CD4-positive, alpha-beta T cell (primary cell): ENCODE measurements around the gene CPNE7. TPM values are rescaled to one million over a fixed set of nuclear protein-coding genes. Genes with fewer than 3 reads are reported as not detected.

Experiments used
- ATAC-seq: fragments of 200-7000 bp; cut with Tn5 transposase; one replicate; pipeline ENCODE4 v1.10.0; 2022; ENCODE audit warnings: mild to moderate bottlenecking; ENCODE audit not compliant: poor library complexity
- CTCF ChIA-PET: fragments of 350-600 bp; sonication (Branson Sonifier 250); formaldehyde crosslinking; loops from one replicate; lab custom pipeline; 2021; ENCODE audit warnings: antibody characterized with exemption, inconsistent platforms; lab: Charles Lee
- POLR2A ChIA-PET: fragments of 350-600 bp; sonication (Branson Sonifier 250); formaldehyde crosslinking; loops from one replicate; lab custom pipeline; 2021; ENCODE audit warnings: antibody characterized with exemption, inconsistent platforms; lab: Charles Lee
- DNase-seq, 14 experiments: peaks; one replicate each; pipeline ENCODE4 v3.0.0-alpha.2; 2013 to 2020; ENCODE audit warnings: mixed read lengths in 2 of 14
- H3K27ac ChIP-seq, 2 donors: one replicate each; pipeline versions ENCODE4 v1.5.1 to v1.7.0; 2013; ENCODE audit warnings: low read length in 2 of 2, low read depth in 1 of 2, mild to moderate bottlenecking in 1 of 2
- H3K27me3 ChIP-seq, 2 experiments: 1 replicate in 1 of 2; 2 replicates in 1 of 2; pipeline versions ENCODE4 v1.6.1 to v1.7.0; 2013; ENCODE audit warnings: low read length in 2 of 2, control low read depth in 1 of 2, mild to moderate bottlenecking in 1 of 2, moderate library complexity in 1 of 2; ENCODE audit not compliant: insufficient read depth in 2 of 2, control insufficient read depth in 1 of 2
- H3K36me3 ChIP-seq: one replicate; pipeline ENCODE4 v1.6.1; 2013; ENCODE audit warnings: low read length, control low read depth; ENCODE audit not compliant: insufficient read depth
- H3K4me1 ChIP-seq: one replicate; pipeline ENCODE4 v1.6.1; 2013; ENCODE audit warnings: low read length, control low read depth; ENCODE audit not compliant: insufficient read depth
- H3K4me3 ChIP-seq: one replicate; pipeline ENCODE4 v1.5.1; 2013; ENCODE audit warnings: mild to moderate bottlenecking, low read length, moderate library complexity
- H3K9me3 ChIP-seq, 2 experiments: 1 replicate in 1 of 2; 2 replicates in 1 of 2; pipeline versions ENCODE4 v1.6.1 to v1.7.0; 2013; ENCODE audit warnings: low read length in 2 of 2, mild to moderate bottlenecking in 2 of 2, control low read depth in 1 of 2, moderate library complexity in 1 of 2; ENCODE audit not compliant: control insufficient read depth in 1 of 2, insufficient read depth in 1 of 2
- H3K27ac Mint-ChIP-seq: one replicate; pipeline ENCODE4 v1.8.0; 2020; ENCODE audit warnings: mixed read lengths
- H3K27me3 Mint-ChIP-seq: one replicate; pipeline ENCODE4 v1.8.0; 2021; ENCODE audit warnings: mixed read lengths
- H3K36me3 Mint-ChIP-seq: one replicate; pipeline ENCODE4 v1.8.0; 2021; ENCODE audit warnings: low read depth, mixed read lengths
- H3K4me1 Mint-ChIP-seq: one replicate; pipeline ENCODE4 v1.8.0; 2021; ENCODE audit warnings: low read depth, mixed read lengths
- H3K4me3 Mint-ChIP-seq: one replicate; pipeline ENCODE4 v1.8.0; 2020; ENCODE audit warnings: mild to moderate bottlenecking, mixed read lengths
- H3K9me3 Mint-ChIP-seq: one replicate; pipeline ENCODE4 v1.8.0; 2020; ENCODE audit warnings: mixed read lengths
- intact Hi-C, 2 experiments: fragments of 100-400 bp; cut with DNase I in 1 of 2; cut with micrococcal nuclease in 1 of 2; formaldehyde crosslinking; loops; one replicate each; pipeline versions ENCODE4 v1.15.1 to v1.9.0; 2023 to 2025; cut with DNase I, micrococcal nuclease
- total RNA-seq, 174 experiments: library from RNA in 2 of 174; stranded (reverse) in 2 of 174; gene quantifications; one replicate each; pipeline ENCODE4 v1.2.3 and lab custom pipeline; 2021 to 2026
- TF ChIP-seq, protein P1 (sequence below): fragments of 200-600 bp; IDR thresholded peaks from one replicate; pipeline ENCODE4 v1.8.0; 2022; ENCODE audit warnings: antibody characterized with exemption, mild to moderate bottlenecking

The CPNE7 gene
- total RNA-seq, 2 experiments from 2014 or later = 1.0 to 1.3 TPM

DNA sequence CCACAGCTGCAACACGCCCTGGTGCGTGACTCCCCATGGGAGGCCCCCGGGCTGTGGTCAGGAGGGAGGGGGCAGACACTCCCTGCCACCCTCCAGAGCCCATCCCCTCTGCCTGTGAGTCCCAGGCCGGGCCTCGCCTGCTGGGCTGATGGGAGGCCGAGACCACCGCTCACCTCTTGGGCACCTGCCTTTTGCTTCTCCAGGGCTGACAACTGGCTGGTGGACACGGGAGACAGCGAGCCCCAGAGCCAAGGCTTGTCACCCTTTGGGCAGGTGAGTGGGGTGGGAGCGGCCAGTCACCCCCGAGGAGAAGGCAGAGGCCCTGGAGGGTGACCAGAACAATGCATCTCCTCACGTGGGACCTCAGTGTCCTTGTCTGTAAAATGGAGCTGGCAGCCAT lies 61.1 kb downstream of the CPNE7 start:
- H3K27ac Mint-ChIP-seq = no peak overlapping the region
- ChIA-PET POLR2A (no interaction called here), CTCF (no interaction called here)
- ATAC-seq (no peak), DNase-seq (no peak)
- H3K9me3 Mint-ChIP-seq = no peaks in the 10 kb centered on the region
- H3K4me1 Mint-ChIP-seq = peaks cover 11% of the 10 kb centered on the region
- H3K4me3 ChIP-seq = no peak overlapping the region
- no peak overlapping the region for H3K4me3 Mint-ChIP-seq
- intact Hi-C loops = no loop called here
- no peak overlapping the region for H3K27ac ChIP-seq
- H3K27me3 ChIP-seq = peaks cover 0 to 9% of the 10 kb centered on the region in 2 experiments
- H3K27me3 Mint-ChIP-seq = no peaks in the 10 kb centered on the region
- no peaks in the 10 kb centered on the region for H3K9me3 ChIP-seq
- H3K4me1 ChIP-seq = peaks cover 13% of the 10 kb centered on the region
- TF ChIP-seq, protein P1, sequence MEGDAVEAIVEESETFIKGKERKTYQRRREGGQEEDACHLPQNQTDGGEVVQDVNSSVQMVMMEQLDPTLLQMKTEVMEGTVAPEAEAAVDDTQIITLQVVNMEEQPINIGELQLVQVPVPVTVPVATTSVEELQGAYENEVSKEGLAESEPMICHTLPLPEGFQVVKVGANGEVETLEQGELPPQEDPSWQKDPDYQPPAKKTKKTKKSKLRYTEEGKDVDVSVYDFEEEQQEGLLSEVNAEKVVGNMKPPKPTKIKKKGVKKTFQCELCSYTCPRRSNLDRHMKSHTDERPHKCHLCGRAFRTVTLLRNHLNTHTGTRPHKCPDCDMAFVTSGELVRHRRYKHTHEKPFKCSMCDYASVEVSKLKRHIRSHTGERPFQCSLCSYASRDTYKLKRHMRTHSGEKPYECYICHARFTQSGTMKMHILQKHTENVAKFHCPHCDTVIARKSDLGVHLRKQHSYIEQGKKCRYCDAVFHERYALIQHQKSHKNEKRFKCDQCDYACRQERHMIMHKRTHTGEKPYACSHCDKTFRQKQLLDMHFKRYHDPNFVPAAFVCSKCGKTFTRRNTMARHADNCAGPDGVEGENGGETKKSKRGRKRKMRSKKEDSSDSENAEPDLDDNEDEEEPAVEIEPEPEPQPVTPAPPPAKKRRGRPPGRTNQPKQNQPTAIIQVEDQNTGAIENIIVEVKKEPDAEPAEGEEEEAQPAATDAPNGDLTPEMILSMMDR = no peak
- no peaks in the 10 kb centered on the region for H3K36me3 Mint-ChIP-seq
- no peaks in the 10 kb centered on the region for H3K36me3 ChIP-seq

DNA sequence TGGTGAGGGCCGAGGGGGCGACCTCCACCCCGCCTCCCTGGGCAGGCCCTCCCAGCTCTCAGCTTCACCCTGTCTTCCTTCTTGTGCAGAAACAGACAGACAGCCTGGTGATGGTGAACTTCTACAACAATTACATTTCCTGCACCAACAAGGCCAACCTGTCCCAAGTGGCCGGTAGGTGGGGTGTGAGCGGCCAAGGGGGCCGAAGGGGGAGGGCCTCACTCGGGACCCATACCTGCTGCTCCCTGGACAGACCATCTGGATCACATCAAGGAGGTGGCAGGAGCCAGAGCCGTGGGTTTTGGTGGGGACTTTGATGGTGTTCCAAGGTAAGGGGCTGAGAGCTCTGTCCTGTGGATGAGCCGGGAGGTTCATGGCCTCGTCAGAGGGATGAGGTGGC lies 61.8 kb downstream of the CPNE7 start:
- no peaks in the 10 kb centered on the region for H3K9me3 ChIP-seq
- no peak overlapping the region for H3K4me3 ChIP-seq
- H3K27ac Mint-ChIP-seq = no peak overlapping the region
- H3K27me3 ChIP-seq = peaks cover 0 to 9% of the 10 kb centered on the region in 2 experiments
- intact Hi-C loops = no loop called here
- TF ChIP-seq, protein P1 = no peak
- ChIA-PET POLR2A (no interaction called here), CTCF (no interaction called here)
- H3K27me3 Mint-ChIP-seq = no peaks in the 10 kb centered on the region
- H3K4me1 ChIP-seq = peaks cover 13% of the 10 kb centered on the region
- H3K27ac ChIP-seq = no peak overlapping the region
- H3K36me3 Mint-ChIP-seq = no peaks in the 10 kb centered on the region
- DNase-seq (no peak), ATAC-seq (no peak)
- H3K4me3 Mint-ChIP-seq = no peak overlapping the region
- H3K9me3 Mint-ChIP-seq = no peaks in the 10 kb centered on the region
- H3K4me1 Mint-ChIP-seq = peaks cover 11% of the 10 kb centered on the region
- no peaks in the 10 kb centered on the region for H3K36me3 ChIP-seq

DNA sequence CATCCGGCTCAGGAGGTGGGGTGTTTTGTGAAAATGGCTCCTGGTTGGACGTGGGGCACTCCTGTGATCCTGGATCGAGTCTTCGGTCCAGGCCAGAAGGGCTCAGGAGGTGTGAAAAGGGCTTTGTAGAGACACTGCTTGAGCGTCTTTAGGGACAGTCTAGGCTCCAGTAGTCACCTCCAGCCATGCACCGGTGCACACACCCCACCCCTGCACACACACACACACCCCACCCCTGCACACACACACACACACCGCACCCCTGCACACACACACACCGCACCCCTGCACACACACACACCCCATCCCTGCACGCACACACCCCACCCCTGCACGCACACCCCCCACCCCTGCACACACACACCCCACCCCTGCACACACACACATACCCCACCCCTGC lies 62.9 kb downstream of the CPNE7 start:
- intact Hi-C loops = no loop called here
- ATAC-seq (no peak), DNase-seq (no peak)
- H3K36me3 Mint-ChIP-seq = peaks cover 3% of the 10 kb centered on the region
- CTCF ChIA-PET = no interaction called here
- Histone ChIP-seq H3K27ac (no peak overlapping the region), H3K4me1 (peaks cover 13% of the 10 kb centered on the region), H3K4me3 (no peak overlapping the region), H3K9me3 (no peaks in the 10 kb centered on the region), H3K36me3 (no peaks in the 10 kb centered on the region), H3K27me3 (peaks cover 0 to 6% of the 10 kb centered on the region in 2 experiments)
- H3K4me3 Mint-ChIP-seq = no peak overlapping the region
- no peak overlapping the region for H3K27ac Mint-ChIP-seq
- H3K9me3 Mint-ChIP-seq = no peaks in the 10 kb centered on the region
- POLR2A ChIA-PET = no interaction called here
- H3K27me3 Mint-ChIP-seq = no peaks in the 10 kb centered on the region
- TF ChIP-seq, protein P1 = no peak
- peaks cover 11% of the 10 kb centered on the region for H3K4me1 Mint-ChIP-seq
